A673 (cell line): ENCODE results near the gene EVA1C. TPM values are rescaled to one million over a fixed set of nuclear protein-coding genes. Genes with fewer than 3 reads are reported as not detected.

ENCODE experiments used
- BruUV-seq: library from RNA; stranded (reverse); fragments of 400-500 nt; replicated peaks from 2 replicates; lab custom pipeline; 2021; lab: Mats Ljungman, UMichigan
- CTCF ChIA-PET: fragments of 300-600 bp; sonication (Branson Sonifier 250); formaldehyde crosslinking; loops from one replicate; lab custom pipeline; 2022; ENCODE audit warnings: antibody characterized with exemption; lab: Charles Lee
- POLR2A ChIA-PET: fragments of 300-600 bp; sonication (Branson Sonifier 250); formaldehyde crosslinking; loops from one replicate; lab custom pipeline; 2022; ENCODE audit warnings: antibody characterized with exemption; ENCODE audit not compliant: low non-redundant PET; lab: Charles Lee
- DNase-seq: peaks from one replicate; pipeline ENCODE4 v3.0.0-alpha.2; 2015; ENCODE audit warnings: low spot score
- H3K27ac ChIP-seq: fragments of 200-600 bp; sonication (generic); 2 replicates; pipeline ENCODE4 v1.5.1; 2016; ENCODE audit warnings: mixed run types, low read depth, mild to moderate bottlenecking, mixed read lengths, antibody characterized with exemption, low read length; ENCODE audit not compliant: poor library complexity, severe bottlenecking
- H3K27me3 ChIP-seq: fragments of 200-600 bp; sonication (generic); replicated peaks from 2 replicates; pipeline ENCODE4 v1.6.1; 2017; ENCODE audit warnings: mixed run types, low read depth, mild to moderate bottlenecking, mixed read lengths, antibody characterized with exemption, low read length; ENCODE audit not compliant: insufficient read depth, poor library complexity
- H3K36me3 ChIP-seq: fragments of 200-600 bp; sonication (generic); 2 replicates; pipeline ENCODE4 v1.6.1; 2016; ENCODE audit warnings: mixed run types, mild to moderate bottlenecking, mixed read lengths, antibody characterized with exemption, low read length; ENCODE audit not compliant: insufficient read depth, poor library complexity, severe bottlenecking
- H3K4me1 ChIP-seq: fragments of 200-600 bp; sonication (generic); 2 replicates; pipeline ENCODE4 v1.6.1; 2017; ENCODE audit warnings: mixed run types, mild to moderate bottlenecking, mixed read lengths, antibody characterized with exemption, low read length; ENCODE audit not compliant: insufficient read depth, poor library complexity, severe bottlenecking
- H3K4me3 ChIP-seq: fragments of 200-600 bp; sonication (generic); 2 replicates; pipeline ENCODE4 v1.5.1; 2016; ENCODE audit warnings: low read depth, mixed run types, mild to moderate bottlenecking, mixed read lengths, low read length; ENCODE audit not compliant: poor library complexity, severe bottlenecking
- H3K9me3 ChIP-seq: fragments of 200-600 bp; sonication (generic); 2 replicates; pipeline ENCODE4 v1.6.1; 2016; ENCODE audit warnings: mixed run types, low read depth, mild to moderate bottlenecking, mixed read lengths, antibody characterized with exemption, low read length; ENCODE audit not compliant: poor library complexity, severe bottlenecking
- EZH2 ChIP-seq: fragments of 200-600 bp; sonication (generic); IDR thresholded peaks from 2 replicates; pipeline ENCODE4 v1.6.1; 2017; ENCODE audit warnings: borderline replicate concordance, low read depth, mild to moderate bottlenecking, mixed read lengths, antibody characterized with exemption, low read length; ENCODE audit not compliant: poor library complexity, severe bottlenecking
- intact Hi-C: fragments of 100-400 bp; cut with micrococcal nuclease; formaldehyde crosslinking; loops from one replicate; pipeline ENCODE4 v1.10.0; 2022; ENCODE audit not compliant: unreplicated experiment
- total RNA-seq: library from RNA; stranded (reverse); gene quantifications from 2 replicates; pipeline ENCODE4 v1.2.3, GENCODE V29; 2021
- TF ChIP-seq, protein P1 (sequence below): fragments of 300-800, 200-600 bp; sonication (generic); conservative IDR thresholded peaks from 2 replicates; pipeline ENCODE4 v1.5.1; 2017; ENCODE audit warnings: low read depth, mild to moderate bottlenecking, antibody characterized with exemption, low read length, moderate library complexity, mixed read lengths

Gene EVA1C
- total RNA-seq, 1 experiment from 2014 or later: 7.2 TPM

DNA sequence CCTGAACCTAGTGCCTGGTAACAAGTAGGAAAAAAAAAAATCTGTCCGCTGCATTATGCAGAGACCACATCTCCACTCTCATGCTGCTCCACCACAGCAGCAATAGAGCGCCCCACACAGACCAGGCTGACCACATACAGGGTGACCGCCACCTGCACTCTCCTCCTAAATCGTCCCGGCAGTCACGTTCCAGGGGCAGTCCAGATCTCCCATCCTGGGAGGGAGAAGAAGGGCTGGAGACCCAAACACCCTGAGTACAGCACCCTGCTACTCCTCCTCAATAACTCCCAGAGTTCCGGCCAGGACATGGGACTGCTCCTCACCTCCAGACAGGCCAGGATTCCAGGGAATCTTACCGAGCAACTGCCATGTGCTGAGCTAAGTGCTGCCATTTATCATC is 35.0 kb upstream of the EVA1C start:
- no peak overlapping the region for H3K4me3 ChIP-seq
- TF ChIP-seq, protein P1, sequence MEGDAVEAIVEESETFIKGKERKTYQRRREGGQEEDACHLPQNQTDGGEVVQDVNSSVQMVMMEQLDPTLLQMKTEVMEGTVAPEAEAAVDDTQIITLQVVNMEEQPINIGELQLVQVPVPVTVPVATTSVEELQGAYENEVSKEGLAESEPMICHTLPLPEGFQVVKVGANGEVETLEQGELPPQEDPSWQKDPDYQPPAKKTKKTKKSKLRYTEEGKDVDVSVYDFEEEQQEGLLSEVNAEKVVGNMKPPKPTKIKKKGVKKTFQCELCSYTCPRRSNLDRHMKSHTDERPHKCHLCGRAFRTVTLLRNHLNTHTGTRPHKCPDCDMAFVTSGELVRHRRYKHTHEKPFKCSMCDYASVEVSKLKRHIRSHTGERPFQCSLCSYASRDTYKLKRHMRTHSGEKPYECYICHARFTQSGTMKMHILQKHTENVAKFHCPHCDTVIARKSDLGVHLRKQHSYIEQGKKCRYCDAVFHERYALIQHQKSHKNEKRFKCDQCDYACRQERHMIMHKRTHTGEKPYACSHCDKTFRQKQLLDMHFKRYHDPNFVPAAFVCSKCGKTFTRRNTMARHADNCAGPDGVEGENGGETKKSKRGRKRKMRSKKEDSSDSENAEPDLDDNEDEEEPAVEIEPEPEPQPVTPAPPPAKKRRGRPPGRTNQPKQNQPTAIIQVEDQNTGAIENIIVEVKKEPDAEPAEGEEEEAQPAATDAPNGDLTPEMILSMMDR: no peak
- TF ChIP-seq EZH2: no peak
- BruUV-seq: no TSS peak
- ChIA-PET CTCF (no interaction called here), POLR2A (no interaction called here)
- no peaks in the 10 kb centered on the region for H3K9me3 ChIP-seq
- H3K27me3 ChIP-seq: no peaks in the 10 kb centered on the region
- DNase-seq: no peak
- peaks cover 69% of the 10 kb centered on the region for H3K36me3 ChIP-seq
- H3K4me1 ChIP-seq: no peaks in the 10 kb centered on the region
- intact Hi-C loops: no loop called here
- no peak overlapping the region for H3K27ac ChIP-seq

DNA sequence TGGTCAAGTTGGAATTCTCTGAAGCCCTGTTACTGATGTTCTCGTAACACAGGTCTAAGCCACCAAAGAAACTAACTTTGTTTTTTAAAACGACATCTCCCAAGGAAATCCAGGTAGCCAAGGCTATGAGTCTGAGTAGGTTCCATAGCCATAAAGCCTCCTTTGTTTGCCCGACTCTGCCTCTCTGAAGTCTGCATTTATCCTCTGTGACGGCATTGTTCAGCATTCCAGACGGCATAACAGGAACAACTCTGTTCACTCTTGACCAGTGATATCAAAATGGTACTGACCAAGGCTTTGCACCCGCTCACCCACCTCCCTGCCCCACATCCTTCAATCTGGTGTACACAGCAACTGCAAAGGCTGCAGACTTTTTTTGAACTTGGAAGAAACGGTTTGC is 34.5 kb upstream of the EVA1C start:
- Histone ChIP-seq H3K4me3 (no peak overlapping the region), H3K27me3 (no peaks in the 10 kb centered on the region), H3K9me3 (no peaks in the 10 kb centered on the region), H3K36me3 (peaks cover 69% of the 10 kb centered on the region), H3K4me1 (no peaks in the 10 kb centered on the region), H3K27ac (no peak overlapping the region)
- BruUV-seq: no TSS peak
- DNase-seq: no peak
- CTCF ChIA-PET: no interaction called here
- no peak for TF ChIP-seq EZH2
- TF ChIP-seq, protein P1: no peak
- intact Hi-C loops: no loop called here
- POLR2A ChIA-PET: no interaction called here

DNA sequence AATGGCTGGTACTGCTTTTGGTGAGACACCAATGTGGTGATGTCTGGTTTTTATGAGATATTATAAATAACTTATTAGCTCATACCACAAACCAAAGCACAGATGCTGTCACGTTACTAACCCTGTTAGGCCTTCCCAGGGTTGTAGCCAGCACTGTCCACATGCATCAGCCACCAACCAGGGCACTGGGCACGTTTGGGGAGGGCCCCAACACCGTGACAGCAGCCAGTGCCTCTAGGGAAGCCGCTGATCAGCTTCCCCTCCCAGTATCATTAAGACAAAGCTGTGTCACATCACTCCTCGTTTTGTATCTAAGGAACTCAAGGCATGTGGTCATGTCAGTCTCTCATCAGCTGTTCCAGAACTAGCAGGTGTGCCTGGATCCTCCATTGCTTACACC is 33.5 kb upstream of the EVA1C start:
- TF ChIP-seq, protein P1: no peak
- no peak for TF ChIP-seq EZH2
- H3K27ac ChIP-seq: no peak overlapping the region
- H3K27me3 ChIP-seq: no peaks in the 10 kb centered on the region
- H3K36me3 ChIP-seq: peaks cover 70% of the 10 kb centered on the region
- intact Hi-C loops: no loop called here
- H3K4me1 ChIP-seq: no peaks in the 10 kb centered on the region
- no peak overlapping the region for H3K4me3 ChIP-seq
- ChIA-PET CTCF (no interaction called here), POLR2A (no interaction called here)
- no TSS peak for BruUV-seq
- DNase-seq: no peak
- no peaks in the 10 kb centered on the region for H3K9me3 ChIP-seq
